HG02938 (cell line): Measurements from ENCODE around the gene FASTK.

ENCODE experiments used
- ATAC-seq: cut with Tn5 transposase; IDR thresholded peaks from one replicate; pipeline ENCODE4 v1.9.1; 2021; ENCODE audit warnings: mild to moderate bottlenecking, moderate library complexity; ENCODE audit not compliant: unreplicated experiment

Gene FASTK

GRCh38 chr7:151100921-151101320, 20.3 kb upstream of the FASTK start:
- ATAC-seq: no peak

GRCh38 chr7:151099486-151100211, 19.0 kb upstream of the FASTK start:
- no peak for ATAC-seq

- no peak for ATAC-seq
These were observed 15.3 kb upstream of the FASTK start for GRCh38 chr7:151095828-151096475.

- no peak for ATAC-seq
These were observed 14.7 kb upstream of the FASTK start for GRCh38 chr7:151095123-151095797.

GRCh38 chr7:151094675-151095074, 14.1 kb upstream of the FASTK start:
- no peak for ATAC-seq

GRCh38 chr7:151093748-151094147, 13.1 kb upstream of the FASTK start:
- no peak for ATAC-seq

- ATAC-seq: no peak
These were observed 11.4 kb upstream of the FASTK start for GRCh38 chr7:151091988-151092387.

GRCh38 chr7:151091431-151091830, 10.8 kb upstream of the FASTK start:
- no peak for ATAC-seq

GRCh38 chr7:151091003-151091402, 10.4 kb upstream of the FASTK start:
- ATAC-seq: no peak

GRCh38 chr7:151089893-151090730, 9.5 kb upstream of the FASTK start:
- ATAC-seq: no peak

GRCh38 chr7:151088856-151089699, 8.5 kb upstream of the FASTK start:
- no peak for ATAC-seq

- ATAC-seq: no peak
These were observed 7.6 kb upstream of the FASTK start for GRCh38 chr7:151088019-151088855.

- no peak for ATAC-seq
These were observed 6.8 kb upstream of the FASTK start for GRCh38 chr7:151087245-151088018.

- no peak for ATAC-seq
These were observed 6.2 kb upstream of the FASTK start for GRCh38 chr7:151086802-151087244.

- ATAC-seq: peak; percentile 34
These were observed 5.3 kb upstream of the FASTK start, which contains the start of gene AGAP3 for GRCh38 chr7:151085691-151086620. Gene AGAP3 (plus strand): TSS chr7:151086475. CDS start chr7:151086742, 267 bp downstream.

- no peak for ATAC-seq
These were observed 4.7 kb upstream of the FASTK start for GRCh38 chr7:151085329-151085690.

- ATAC-seq: no peak
These were observed 3.2 kb upstream of the FASTK start for GRCh38 chr7:151083824-151084160.
